ENCODE data around the gene USP17L12. TPM values are rescaled to one million over a fixed set of nuclear protein-coding genes. Genes with fewer than 3 reads are reported as not detected.

The USP17L12 gene
- total RNA-seq: not detected

GRCh38 chr4:9219852-9220251, at the start of gene USP17L12:
Gene USP17L12 (plus strand): TSS chr4:9220152. CDS start chr4:9220152, 0 bp downstream.

GRCh38 chr4:9210357-9210756, 9.6 kb upstream of the USP17L12 start, which contains the start of gene USP17L10:
Gene USP17L10 (plus strand): TSS chr4:9210657. CDS start chr4:9210657, 0 bp downstream.

GRCh38 chr4:9215105-9215504, 4.8 kb upstream of the USP17L12 start, which contains the start of gene USP17L11:
Gene USP17L11 (plus strand): TSS chr4:9215405. CDS start chr4:9215405, 0 bp downstream.

GRCh38 chr4:9224596-9224995, 4.6 kb downstream of the USP17L12 start, which contains the start of gene USP17L13:
Gene USP17L13 (plus strand): TSS chr4:9224896. CDS start chr4:9224896, 0 bp downstream.

GRCh38 chr4:9234085-9234484, 14.1 kb downstream of the USP17L12 start, which contains the start of gene USP17L15:
Gene USP17L15 (plus strand): TSS chr4:9234385. CDS start chr4:9234385, 0 bp downstream.

GRCh38 chr4:9243579-9243978, 23.6 kb downstream of the USP17L12 start, which contains the start of gene USP17L17:
Gene USP17L17 (plus strand): TSS chr4:9243879. CDS start chr4:9243879, 0 bp downstream.

GRCh38 chr4:9247953-9248680, 28.2 kb downstream of the USP17L12 start, which contains the start of gene USP17L18:
Gene USP17L18 (plus strand): TSS chr4:9248630. CDS start chr4:9248630, 0 bp downstream.

GRCh38 chr4:9253078-9253477, 33.1 kb downstream of the USP17L12 start, which contains the start of gene USP17L19:
Gene USP17L19 (plus strand): TSS chr4:9253378. CDS start chr4:9253378, 0 bp downstream.

GRCh38 chr4:9257824-9258223, 37.9 kb downstream of the USP17L12 start, which contains the start of gene USP17L20:
Gene USP17L20 (plus strand): TSS chr4:9258124. CDS start chr4:9258124, 0 bp downstream.

GRCh38 chr4:9262572-9262971, 42.6 kb downstream of the USP17L12 start, which contains the start of gene USP17L21:
Gene USP17L21 (plus strand): TSS chr4:9262872. CDS start chr4:9262872, 0 bp downstream.

GRCh38 chr4:9267319-9267718, 47.4 kb downstream of the USP17L12 start, which contains the start of gene USP17L22:
Gene USP17L22 (plus strand): TSS chr4:9267619. CDS start chr4:9267619, 0 bp downstream.

Other genes with a start within 250 kb of the USP17L12 start
- gene FAM90A26, start 49.7 kb upstream of the USP17L12 start, total RNA-seq: not detected
- not detected for gene USP17L10, start 9.5 kb upstream of the USP17L12 start, total RNA-seq
- gene USP17L11, start 4.7 kb upstream of the USP17L12 start, total RNA-seq: not detected
- gene USP17L13, start 4.7 kb downstream of the USP17L12 start, total RNA-seq: not detected
- gene USP17L15, start 14.2 kb downstream of the USP17L12 start, total RNA-seq: not detected
- not detected for gene USP17L17, start 23.7 kb downstream of the USP17L12 start, total RNA-seq
- not detected for gene USP17L18, start 28.5 kb downstream of the USP17L12 start, total RNA-seq
- not detected for gene USP17L19, start 33.2 kb downstream of the USP17L12 start, total RNA-seq
- gene USP17L20, start 38.0 kb downstream of the USP17L12 start, total RNA-seq: not detected
- gene USP17L21, start 42.7 kb downstream of the USP17L12 start, total RNA-seq: not detected
- not detected for gene USP17L22, start 47.5 kb downstream of the USP17L12 start, total RNA-seq
- gene USP17L24, start 105.0 kb downstream of the USP17L12 start, total RNA-seq: not detected
- gene USP17L25, start 109.8 kb downstream of the USP17L12 start, total RNA-seq: not detected
- gene USP17L26, start 114.5 kb downstream of the USP17L12 start, total RNA-seq: not detected
- not detected for gene USP17L5, start 119.3 kb downstream of the USP17L12 start, total RNA-seq
- not detected for gene USP17L27, start 124.0 kb downstream of the USP17L12 start, total RNA-seq
- not detected for gene USP17L28, start 128.7 kb downstream of the USP17L12 start, total RNA-seq
- not detected for gene USP17L29, start 133.5 kb downstream of the USP17L12 start, total RNA-seq
- gene USP17L30, start 143.0 kb downstream of the USP17L12 start, total RNA-seq: not detected
- not detected for gene DEFB131A, start 224.3 kb downstream of the USP17L12 start, total RNA-seq

All from melanocyte of skin (primary cell).